Fibroblast of mammary gland (primary cell): Measurements from ENCODE around the gene POLK.
"Not testable (repeated sequence)": the region's sequence is repeated elsewhere in the genome, so short reads cannot be mapped to it uniquely, and the experiment has no call there.

ENCODE experiments used
- DNase-seq: peaks from one replicate; pipeline ENCODE4 v3.0.0-alpha.2; 2010; ENCODE audit warnings: low read depth
- H3K4me3 ChIP-seq: 2 replicates; pipeline ENCODE4 v1.5.1; 2011; ENCODE audit warnings: low read depth, mild to moderate bottlenecking, low read length, moderate library complexity; ENCODE audit not compliant: control insufficient read depth
- TF ChIP-seq, protein P1 (sequence below): conservative IDR thresholded peaks from 2 replicates; pipeline ENCODE4 v1.5.1; 2011; ENCODE audit warnings: low read depth, low read length, inconsistent platforms; ENCODE audit not compliant: control insufficient read depth, insufficient read depth

The POLK gene

DNA sequence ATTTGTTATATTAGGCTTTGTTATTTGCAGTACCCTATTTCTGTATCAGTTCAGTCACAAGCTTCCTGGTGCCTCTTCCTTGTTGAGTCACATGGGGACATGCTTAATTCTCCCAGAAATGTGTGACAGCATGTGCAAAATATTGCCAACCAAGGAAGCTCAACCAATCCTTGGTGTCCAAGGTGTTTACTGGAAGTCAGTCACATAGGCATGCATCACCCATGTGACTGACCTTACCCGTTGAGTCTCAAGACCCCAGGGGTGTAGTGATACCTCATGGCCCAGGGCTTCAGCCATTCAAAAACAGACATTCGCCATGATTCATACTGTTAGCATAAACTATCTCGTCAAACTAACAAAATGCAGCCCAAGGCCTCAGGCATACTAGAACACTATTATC is 90.3 kb downstream of the POLK start:
- DNase-seq, result peak; percentile 7

DNA sequence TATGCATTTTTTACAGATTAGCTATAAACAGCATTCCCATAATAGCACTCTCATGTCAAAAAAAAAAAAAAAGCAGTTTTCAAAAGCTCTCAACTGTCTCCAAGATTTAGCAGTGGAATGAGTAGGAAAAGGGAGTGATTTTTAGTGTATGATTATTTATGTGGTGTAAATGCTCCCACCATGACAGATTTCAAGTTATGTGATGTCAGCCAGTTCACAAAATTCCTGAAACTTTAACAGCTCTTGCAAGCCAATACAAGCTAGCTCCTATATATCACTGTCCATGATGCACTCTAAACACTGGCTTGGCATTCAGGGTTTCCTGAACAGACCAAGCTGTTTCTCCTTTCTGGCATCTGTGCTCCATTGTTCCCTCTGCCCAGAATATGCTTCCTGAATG is 91.7 kb downstream of the POLK start:
- no peak overlapping the region for H3K4me3 ChIP-seq
- no peak for DNase-seq
- TF ChIP-seq, protein P1, sequence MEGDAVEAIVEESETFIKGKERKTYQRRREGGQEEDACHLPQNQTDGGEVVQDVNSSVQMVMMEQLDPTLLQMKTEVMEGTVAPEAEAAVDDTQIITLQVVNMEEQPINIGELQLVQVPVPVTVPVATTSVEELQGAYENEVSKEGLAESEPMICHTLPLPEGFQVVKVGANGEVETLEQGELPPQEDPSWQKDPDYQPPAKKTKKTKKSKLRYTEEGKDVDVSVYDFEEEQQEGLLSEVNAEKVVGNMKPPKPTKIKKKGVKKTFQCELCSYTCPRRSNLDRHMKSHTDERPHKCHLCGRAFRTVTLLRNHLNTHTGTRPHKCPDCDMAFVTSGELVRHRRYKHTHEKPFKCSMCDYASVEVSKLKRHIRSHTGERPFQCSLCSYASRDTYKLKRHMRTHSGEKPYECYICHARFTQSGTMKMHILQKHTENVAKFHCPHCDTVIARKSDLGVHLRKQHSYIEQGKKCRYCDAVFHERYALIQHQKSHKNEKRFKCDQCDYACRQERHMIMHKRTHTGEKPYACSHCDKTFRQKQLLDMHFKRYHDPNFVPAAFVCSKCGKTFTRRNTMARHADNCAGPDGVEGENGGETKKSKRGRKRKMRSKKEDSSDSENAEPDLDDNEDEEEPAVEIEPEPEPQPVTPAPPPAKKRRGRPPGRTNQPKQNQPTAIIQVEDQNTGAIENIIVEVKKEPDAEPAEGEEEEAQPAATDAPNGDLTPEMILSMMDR, result no peak

More for the DNA sequence above, 90.3 kb downstream of the POLK start:
- TF ChIP-seq, protein P1, result no peak
- no peak overlapping the region for H3K4me3 ChIP-seq

DNA sequence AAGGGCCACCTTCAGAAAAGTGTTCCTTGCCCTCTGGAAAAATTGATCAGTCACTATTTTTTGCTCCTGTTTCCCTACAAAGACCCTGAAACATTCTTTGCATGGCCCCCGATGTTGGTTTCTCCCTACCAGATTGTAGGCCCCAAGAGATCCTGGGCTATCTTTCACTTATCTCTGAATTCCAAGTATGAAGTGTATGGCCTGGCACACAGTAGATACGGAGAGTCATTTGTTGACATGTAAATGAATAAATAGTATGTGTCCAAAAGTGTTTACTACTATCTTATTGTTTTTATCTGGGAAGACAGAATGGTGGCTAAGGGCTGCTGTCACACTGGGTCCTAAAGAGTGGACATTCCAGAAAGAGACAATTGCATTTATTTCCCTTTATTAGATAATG is 92.1 kb downstream of the POLK start:
- TF ChIP-seq, protein P1, result no peak
- DNase-seq, result no peak
- H3K4me3 ChIP-seq, result no peak overlapping the region

DNA sequence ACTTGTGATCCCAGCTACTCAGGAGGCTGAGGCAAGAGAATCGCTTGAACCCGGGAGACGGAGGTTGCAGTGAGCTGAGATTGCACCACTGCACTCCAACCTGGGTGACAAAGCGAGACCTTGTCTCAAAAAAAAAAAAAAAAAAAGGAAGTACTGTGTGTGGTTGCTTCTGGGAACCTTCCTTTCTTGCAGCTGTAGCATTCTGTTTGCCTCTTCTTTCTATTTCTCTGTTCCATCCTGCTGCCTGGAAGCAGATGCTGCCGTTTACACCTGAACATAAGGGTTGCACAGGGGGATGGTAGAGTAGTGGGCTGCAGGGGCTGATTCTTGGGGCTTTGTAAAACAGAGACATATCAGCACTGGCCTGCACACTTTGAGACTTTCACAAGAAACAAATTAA is 95.7 kb downstream of the POLK start:
- H3K4me3 ChIP-seq, DNase-seq: not testable (repeated sequence)

DNA sequence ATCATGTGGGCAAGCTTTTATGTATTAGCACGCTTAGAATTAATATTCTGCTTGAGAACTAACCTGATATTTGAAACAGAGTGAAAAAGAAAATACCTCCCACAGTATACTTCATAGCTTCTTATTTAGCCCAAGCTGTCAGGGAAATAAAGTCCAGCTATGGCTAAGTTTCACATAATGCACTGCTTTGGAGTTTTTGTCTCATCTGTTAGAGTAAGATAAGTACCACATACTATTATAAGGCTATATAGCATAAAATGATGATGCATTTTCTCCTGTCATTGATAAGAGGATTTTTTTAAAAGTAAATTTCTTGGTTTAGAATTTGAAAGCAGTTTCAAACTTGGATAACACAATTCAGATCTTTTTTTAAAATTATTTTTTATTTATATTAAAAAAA is 97.2 kb downstream of the POLK start:
- TF ChIP-seq, protein P1, result no peak

DNA sequence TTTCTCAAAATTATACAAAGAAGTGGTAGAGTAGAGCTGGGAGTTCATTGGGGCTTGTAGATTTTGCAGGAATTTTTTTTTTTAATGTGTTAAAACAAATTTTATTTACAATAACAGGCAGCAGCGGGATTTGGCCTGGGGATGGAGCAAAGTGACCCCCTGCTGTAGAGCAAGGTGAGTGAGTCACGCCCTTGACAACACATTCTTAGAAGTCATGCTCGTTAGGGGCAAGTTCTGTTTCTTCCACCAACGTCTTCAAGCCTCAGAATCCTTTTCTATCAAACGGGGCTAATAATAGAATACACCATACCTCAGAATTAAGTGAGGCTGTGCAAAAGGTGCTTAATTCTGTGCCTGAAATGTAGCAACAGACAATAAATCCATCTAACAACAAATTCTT is 98.5 kb downstream of the POLK start:
- H3K4me3 ChIP-seq, result no peak overlapping the region
- no peak for DNase-seq
- TF ChIP-seq, protein P1, result no peak

More for the DNA sequence above, 97.2 kb downstream of the POLK start:
- DNase-seq, result no peak
- H3K4me3 ChIP-seq, result no peak overlapping the region

DNA sequence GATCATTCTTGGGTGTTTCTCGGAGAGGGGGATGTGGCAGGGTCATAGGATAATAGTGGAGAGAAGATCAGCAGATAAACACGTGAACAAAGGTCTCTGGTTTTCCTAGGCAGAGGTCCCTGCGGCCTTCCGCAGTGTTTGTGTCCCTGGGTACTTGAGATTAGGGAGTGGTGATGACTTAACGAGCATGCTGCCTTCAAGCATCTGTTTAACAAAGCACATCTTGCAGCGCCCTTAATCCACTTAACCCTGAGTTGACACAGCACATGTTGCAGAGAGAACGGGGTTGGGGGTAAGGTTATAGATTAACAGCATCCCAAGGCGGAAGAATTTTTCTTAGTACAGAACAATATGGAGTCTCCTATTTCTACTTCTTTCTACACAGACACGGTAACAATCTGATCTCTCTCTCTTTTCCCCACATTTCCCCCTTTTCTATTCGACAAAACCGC is 99.2 kb downstream of the POLK start:
- H3K4me3 ChIP-seq, result peak overlapping the region; percentile 61
- DNase-seq, result peak; percentile 12
